ENCODE data around the gene C1orf94. TPM values are rescaled to one million over a fixed set of nuclear protein-coding genes. Genes with fewer than 3 reads are reported as not detected.

C1orf94 gene
- total RNA-seq, 4 donors from 2014 or later: not detected

- 64% methylated on average over 7 of the region's 7 CpGs; no CpG with 5 or more reads in 1 of the 2 donors for WGBS, 2 donors (ENCODE audit: low coverage in 1 of 2)
- in situ Hi-C loops (cut with MboI; ENCODE audit: low pct_ligation_motif_present in 1 of 4, low pct_unique_long_range_greater_than_20kb in 1 of 4, low sequenced_read_pairs in 3 of 4): no loop called here
- H3K27me3 ChIP-seq: no peaks in the 10 kb centered on the region
- no peak overlapping the region for H3K4me3 ChIP-seq
- no peak for TF ChIP-seq POLR2A (IDR thresholded peaks at IDR 0.05)
- no peak for TF ChIP-seq CTCF (IDR thresholded peaks at IDR 0.05)
- no peak for TF ChIP-seq EP300 (IDR thresholded peaks at IDR 0.05; ENCODE audit: low read depth)
- TF ChIP-seq POLR2AphosphoS5 (IDR thresholded peaks at IDR 0.05): no peak
- H3K36me3 ChIP-seq: no peaks in the 10 kb centered on the region
- H3K9me3 ChIP-seq: no peaks in the 10 kb centered on the region
- H3K4me1 ChIP-seq: no peaks in the 10 kb centered on the region
- no peak overlapping the region for H3K27ac ChIP-seq
- intact Hi-C loops (cut with DNase I; ENCODE audit: low total_unique reads): no loop called here
- DNase-seq: no peak
Observed at GRCh38 chr1:34140011-34140676, 36.6 kb upstream of the C1orf94 start.

GRCh38 chr1:34143975-34144374 lies 32.7 kb upstream of the C1orf94 start:
- H3K9me3 ChIP-seq: no peaks in the 10 kb centered on the region
- no peaks in the 10 kb centered on the region for H3K27me3 ChIP-seq
- 78% methylated on average over 2 of the region's 2 CpGs; no CpG with 5 or more reads in 1 of the 2 donors for WGBS, 2 donors (ENCODE audit: low coverage in 1 of 2)
- intact Hi-C loops (cut with DNase I; ENCODE audit: low total_unique reads): no loop called here
- H3K36me3 ChIP-seq: no peaks in the 10 kb centered on the region
- DNase-seq: no peak
- H3K4me1 ChIP-seq: no peaks in the 10 kb centered on the region
- TF ChIP-seq EP300 (IDR thresholded peaks at IDR 0.05; ENCODE audit: low read depth): no peak
- TF ChIP-seq CTCF (IDR thresholded peaks at IDR 0.05): no peak
- TF ChIP-seq POLR2AphosphoS5 (IDR thresholded peaks at IDR 0.05): no peak
- no peak for TF ChIP-seq POLR2A (IDR thresholded peaks at IDR 0.05)
- H3K27ac ChIP-seq: no peak overlapping the region
- in situ Hi-C loops (cut with MboI; ENCODE audit: low pct_ligation_motif_present in 1 of 4, low pct_unique_long_range_greater_than_20kb in 1 of 4, low sequenced_read_pairs in 3 of 4): no loop called here
- no peak overlapping the region for H3K4me3 ChIP-seq

GRCh38 chr1:34144766-34145165 lies 31.9 kb upstream of the C1orf94 start:
- Histone ChIP-seq H3K27me3 (no peaks in the 10 kb centered on the region), H3K4me1 (no peaks in the 10 kb centered on the region), H3K9me3 (no peaks in the 10 kb centered on the region), H3K36me3 (no peaks in the 10 kb centered on the region), H3K27ac (no peak overlapping the region), H3K4me3 (no peak overlapping the region)
- in situ Hi-C loops (cut with MboI; ENCODE audit: low pct_ligation_motif_present in 1 of 4, low pct_unique_long_range_greater_than_20kb in 1 of 4, low sequenced_read_pairs in 3 of 4) (no loop called here), intact Hi-C loops (cut with DNase I; ENCODE audit: low total_unique reads) (no loop called here)
- TF ChIP-seq CTCF (IDR thresholded peaks at IDR 0.05): no peak
- TF ChIP-seq POLR2A (IDR thresholded peaks at IDR 0.05): no peak
- 64 to 66% methylated on average over 4 to 6 of the region's 6 CpGs for WGBS, 2 donors (ENCODE audit: low coverage in 1 of 2)
- DNase-seq: no peak

- TF ChIP-seq POLR2A (IDR thresholded peaks at IDR 0.05) (no peak), CTCF (IDR thresholded peaks at IDR 0.05) (no peak), POLR2AphosphoS5 (IDR thresholded peaks at IDR 0.05) (no peak), EP300 (IDR thresholded peaks at IDR 0.05; ENCODE audit: low read depth) (no peak)
- H3K4me1 ChIP-seq: no peaks in the 10 kb centered on the region
- 0 to 15% methylated on average over 3 to 4 of the region's 4 CpGs for WGBS, 2 donors (ENCODE audit: low coverage in 1 of 2)
- no peaks in the 10 kb centered on the region for H3K9me3 ChIP-seq
- H3K27me3 ChIP-seq: no peaks in the 10 kb centered on the region
- no peak overlapping the region for H3K27ac ChIP-seq
- no peaks in the 10 kb centered on the region for H3K36me3 ChIP-seq
- DNase-seq: no peak
- no peak overlapping the region for H3K4me3 ChIP-seq
- in situ Hi-C loops (cut with MboI; ENCODE audit: low pct_ligation_motif_present in 1 of 4, low pct_unique_long_range_greater_than_20kb in 1 of 4, low sequenced_read_pairs in 3 of 4) (no loop called here), intact Hi-C loops (cut with DNase I; ENCODE audit: low total_unique reads) (no loop called here)
Observed at GRCh38 chr1:34147301-34147700, 29.4 kb upstream of the C1orf94 start.

Measured in transverse colon (tissue), 4 donors.